ENCODE measurements around the gene KRT72. TPM values are rescaled to one million over a fixed set of nuclear protein-coding genes. Genes with fewer than 3 reads are reported as not detected.

Gene KRT72
- total and polyA plus RNA-seq, 2 donors (not counting 3 experiments of a cell fraction or from before 2014, with no cell fraction given), result not detected

DNA sequence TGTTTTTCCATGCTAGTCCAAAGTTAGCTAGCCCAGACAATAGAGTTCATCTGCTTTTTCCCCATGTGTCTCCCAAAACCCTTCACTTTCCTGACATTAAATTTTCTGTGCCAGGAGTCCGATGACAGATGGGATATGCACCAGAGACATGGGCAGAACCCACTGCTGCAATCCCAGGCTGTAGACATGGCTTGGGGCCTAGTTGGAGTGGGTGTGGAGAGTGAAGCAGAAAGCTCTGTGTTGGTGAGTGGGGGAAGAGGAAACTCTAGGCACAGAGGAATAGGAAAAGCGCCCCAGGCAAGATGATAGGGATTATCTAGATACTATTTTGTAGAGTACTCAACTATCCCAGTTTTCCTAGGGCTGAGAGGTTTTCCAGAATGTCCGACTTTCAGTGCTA, 22.8 kb downstream of the KRT72 start:
- dilution Hi-C loops (cut with MboI; ENCODE audit: extremely low pct_ligation_motif_present, low sequenced_read_pairs), result no loop called here
- DNase-seq (ENCODE audit: low read depth, low spot score) (no peak), FAIRE-seq (no peak)
- no peak overlapping the region for H3K4me3 ChIP-seq (replicated peaks in 1 of 3; ENCODE audit: insufficient read depth in 1 of 3, low read depth in 1 of 3, low read length in 3 of 3)
- CTCF ChIA-PET, result interaction anchor here (0.6 to 12.3 kb wide), 5 partner anchors 8 to 301 kb away, joined by 3 to 135 read pairs (median 9); no protein-coding TSS in a partner anchor
- no peaks in the 10 kb centered on the region for H4K20me1 ChIP-seq (replicated peaks; ENCODE audit: control insufficient read depth, extremely low read depth, insufficient read depth, low read length)
- TF ChIP-seq POLR2AphosphoS5 (IDR thresholded peaks at IDR 0.05; ENCODE audit: insufficient read depth, low read depth, low read length) (no peak), POLR2A (IDR thresholded peaks at IDR 0.05; ENCODE audit: low read depth, low read length) (no peak), MYC (IDR thresholded peaks at IDR 0.05; ENCODE audit: low read depth, low read length) (no peak), GATA2 (IDR thresholded peaks at IDR 0.05; ENCODE audit: insufficient read depth, insufficient read length, low read depth, low read length) (no peak), FOS (IDR thresholded peaks at IDR 0.05; ENCODE audit: borderline replicate concordance, insufficient read depth, low read length) (no peak), JUN (IDR thresholded peaks at IDR 0.05; ENCODE audit: borderline replicate concordance, insufficient read depth, insufficient read length, low read depth) (no peak), EZH2 (IDR thresholded peaks at IDR 0.05; ENCODE audit: borderline replicate concordance, low read depth, low read length, severe bottlenecking) (no peak)
- TF ChIP-seq, protein P1, sequence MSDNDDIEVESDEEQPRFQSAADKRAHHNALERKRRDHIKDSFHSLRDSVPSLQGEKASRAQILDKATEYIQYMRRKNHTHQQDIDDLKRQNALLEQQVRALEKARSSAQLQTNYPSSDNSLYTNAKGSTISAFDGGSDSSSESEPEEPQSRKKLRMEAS (IDR thresholded peaks at IDR 0.05; ENCODE audit: insufficient read depth, insufficient read length), result no peak
- TF ChIP-seq, protein P2, sequence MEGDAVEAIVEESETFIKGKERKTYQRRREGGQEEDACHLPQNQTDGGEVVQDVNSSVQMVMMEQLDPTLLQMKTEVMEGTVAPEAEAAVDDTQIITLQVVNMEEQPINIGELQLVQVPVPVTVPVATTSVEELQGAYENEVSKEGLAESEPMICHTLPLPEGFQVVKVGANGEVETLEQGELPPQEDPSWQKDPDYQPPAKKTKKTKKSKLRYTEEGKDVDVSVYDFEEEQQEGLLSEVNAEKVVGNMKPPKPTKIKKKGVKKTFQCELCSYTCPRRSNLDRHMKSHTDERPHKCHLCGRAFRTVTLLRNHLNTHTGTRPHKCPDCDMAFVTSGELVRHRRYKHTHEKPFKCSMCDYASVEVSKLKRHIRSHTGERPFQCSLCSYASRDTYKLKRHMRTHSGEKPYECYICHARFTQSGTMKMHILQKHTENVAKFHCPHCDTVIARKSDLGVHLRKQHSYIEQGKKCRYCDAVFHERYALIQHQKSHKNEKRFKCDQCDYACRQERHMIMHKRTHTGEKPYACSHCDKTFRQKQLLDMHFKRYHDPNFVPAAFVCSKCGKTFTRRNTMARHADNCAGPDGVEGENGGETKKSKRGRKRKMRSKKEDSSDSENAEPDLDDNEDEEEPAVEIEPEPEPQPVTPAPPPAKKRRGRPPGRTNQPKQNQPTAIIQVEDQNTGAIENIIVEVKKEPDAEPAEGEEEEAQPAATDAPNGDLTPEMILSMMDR (IDR thresholded peaks at IDR 0.05; ENCODE audit: extremely low read depth in 1 of 2, insufficient read depth in 1 of 2, low read depth in 1 of 2, low read length in 2 of 2), result no peak
- BruUV-seq (replicated peaks), result no TSS peak
- no peaks in the 10 kb centered on the region for H3K9me1 ChIP-seq (replicated peaks; ENCODE audit: control insufficient read depth, extremely low read depth, insufficient read depth, low read length)
- peaks cover 0 to 2% of the 10 kb centered on the region in 2 experiments for H3K27me3 ChIP-seq (ENCODE audit: control insufficient read depth in 2 of 2, insufficient read depth in 2 of 2, low read length in 2 of 2)
- H3K4me1 ChIP-seq (ENCODE audit: control insufficient read depth, extremely low read depth, insufficient read depth, low read length), result no peaks in the 10 kb centered on the region
- H3K9me3 ChIP-seq (replicated peaks; ENCODE audit: control insufficient read depth, insufficient read depth, low read length), result no peaks in the 10 kb centered on the region
- no peaks in the 10 kb centered on the region for H3K36me3 ChIP-seq (ENCODE audit: control insufficient read depth in 2 of 2, extremely low read depth in 1 of 2, insufficient read depth in 2 of 2, low read length in 2 of 2)
- H3K79me2 ChIP-seq (ENCODE audit: control insufficient read depth, insufficient read depth, low read length), result no peaks in the 10 kb centered on the region
- no peak overlapping the region for H3K27ac ChIP-seq (ENCODE audit: insufficient read depth, low read depth, low read length)
- intact Hi-C loops (cut with micrococcal nuclease), result no loop called here
- H3K9ac ChIP-seq (replicated peaks; ENCODE audit: extremely low read depth, insufficient read depth, low read length), result no peak overlapping the region
- POLR2A ChIA-PET, result no interaction called here
- H3K4me2 ChIP-seq (ENCODE audit: insufficient read depth, low read length), result no peak overlapping the region
- no peak overlapping the region for H2AFZ ChIP-seq (ENCODE audit: low read depth, low read length)
